Mesendoderm (in vitro differentiated cells): ENCODE results near the gene NRXN3.
"Not testable (repeated sequence)": the region's sequence is repeated elsewhere in the genome, so short reads cannot be mapped to it uniquely, and the experiment has no call there.

ENCODE experiments used
- DNase-seq: peaks from one replicate; pipeline ENCODE4 v3.0.0; 2013
- H2AK5ac ChIP-seq: 2 replicates; pipeline ENCODE4 v1.6.1; 2013; ENCODE audit warnings: low read length, inconsistent platforms
- H2BK120ac ChIP-seq: 2 replicates; pipeline ENCODE4 v1.6.1; 2013; ENCODE audit warnings: low read depth, mild to moderate bottlenecking, low read length, moderate library complexity, mixed read lengths
- H2BK15ac ChIP-seq: replicated peaks from 2 replicates; pipeline ENCODE4 v1.6.1; 2013; ENCODE audit warnings: low read depth, mild to moderate bottlenecking, moderate library complexity
- H2BK5ac ChIP-seq: 2 replicates; pipeline ENCODE4 v1.6.1; 2013; ENCODE audit warnings: low read length, inconsistent platforms
- H3K18ac ChIP-seq: 2 replicates; pipeline ENCODE4 v1.6.1; 2013; ENCODE audit warnings: mild to moderate bottlenecking, low read length, mixed read lengths
- H3K23ac ChIP-seq: one replicate; pipeline ENCODE4 v1.6.1; 2013; ENCODE audit warnings: low read length
- H3K27ac ChIP-seq: 2 replicates; pipeline ENCODE4 v1.5.1; 2013; ENCODE audit warnings: low read depth, mild to moderate bottlenecking, inconsistent platforms, low read length, moderate library complexity
- H3K27me3 ChIP-seq: 2 replicates; pipeline ENCODE4 v1.6.1; 2013; ENCODE audit warnings: low read length, control low read depth, mild to moderate bottlenecking, inconsistent platforms; ENCODE audit not compliant: insufficient read depth, poor library complexity
- H3K36me3 ChIP-seq: 2 replicates; pipeline ENCODE4 v1.6.1; 2013; ENCODE audit warnings: low read length, inconsistent platforms; ENCODE audit not compliant: control insufficient read depth, insufficient read depth
- H3K4ac ChIP-seq: one replicate; pipeline ENCODE4 v1.6.1; 2013; ENCODE audit warnings: low read depth, mild to moderate bottlenecking, low read length, moderate library complexity
- H3K4me1 ChIP-seq: 2 replicates; pipeline ENCODE4 v1.6.1; 2013; ENCODE audit warnings: low read depth, low read length, inconsistent platforms; ENCODE audit not compliant: control insufficient read depth
- H3K4me2 ChIP-seq: 2 replicates; pipeline ENCODE4 v1.6.1; 2013; ENCODE audit warnings: low read length
- H3K4me3 ChIP-seq: 2 replicates; pipeline ENCODE4 v1.5.1; 2013; ENCODE audit warnings: mild to moderate bottlenecking, low read length
- H3K56ac ChIP-seq: one replicate; pipeline ENCODE4 v1.6.1; 2013; ENCODE audit warnings: low read length
- H3K79me1 ChIP-seq: 2 replicates; pipeline ENCODE4 v1.6.1; 2013; ENCODE audit warnings: low read length, inconsistent platforms
- H3K79me2 ChIP-seq: 2 replicates; pipeline ENCODE4 v1.6.1; 2013; ENCODE audit warnings: mild to moderate bottlenecking, low read length; ENCODE audit not compliant: control insufficient read depth, insufficient read depth
- H3K9ac ChIP-seq: 2 replicates; pipeline ENCODE4 v1.6.1; 2013; ENCODE audit warnings: low read length, inconsistent platforms
- H4K5ac ChIP-seq: one replicate; pipeline ENCODE4 v1.6.1; 2013; ENCODE audit warnings: low read length
- H4K8ac ChIP-seq: one replicate; pipeline ENCODE4 v1.6.1; 2013; ENCODE audit warnings: low read depth, mild to moderate bottlenecking, control low read depth, low read length, moderate library complexity
- WGBS: extraction: QIAGEN DNeasy Blood & Tissue Kit; methylation state at CpG from one replicate; pipeline ENCODE4 v1.1.7; 2013; ENCODE audit warnings: low lambda C conversion rate, missing lambda C conversion rate; ENCODE audit not compliant: insufficient coverage; ENCODE audit errors: extremely low coverage; 5-methylcytosine and 5-hydroxymethylcytosine counted together

The NRXN3 gene

DNA sequence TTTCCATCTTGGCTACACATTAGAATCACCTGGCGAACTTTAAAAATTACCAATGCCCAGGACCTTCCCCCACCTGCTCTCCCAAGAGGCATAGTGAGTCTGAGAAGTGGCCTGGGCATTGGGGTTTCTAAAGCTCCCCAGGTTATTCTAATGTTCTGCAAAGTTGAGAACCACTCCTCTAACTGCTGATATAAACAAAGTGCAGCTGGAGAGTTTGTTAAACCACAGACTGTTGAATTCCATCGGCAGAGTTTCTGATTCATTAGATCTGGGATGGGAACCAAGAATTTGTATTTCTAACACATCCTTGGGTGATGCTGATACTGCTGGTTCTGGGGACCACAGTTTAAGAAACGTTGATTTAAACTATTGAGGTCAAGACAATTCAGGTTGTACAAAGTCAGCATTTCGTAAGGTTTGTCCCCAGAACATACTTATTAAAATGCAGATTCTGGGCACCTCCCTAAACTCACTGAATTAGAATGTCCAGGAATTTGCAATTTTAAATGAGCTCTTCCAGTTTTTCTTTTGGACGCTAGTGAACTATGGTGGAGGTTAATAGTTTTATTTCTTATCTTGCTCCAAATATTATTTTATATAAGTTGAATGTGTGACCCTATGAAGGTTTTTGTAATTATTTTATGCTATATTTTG, 309.1 kb downstream of the NRXN3 start:
- DNase-seq: no peak
- Histone ChIP-seq H3K79me1 (no peaks in the 10 kb centered on the region), H2BK120ac (no peak overlapping the region), H3K4me1 (no peaks in the 10 kb centered on the region), H2BK5ac (no peak overlapping the region), H3K4ac (no peak overlapping the region), H3K36me3 (no peaks in the 10 kb centered on the region), H3K4me3 (no peak overlapping the region), H3K27me3 (no peaks in the 10 kb centered on the region), H4K5ac (no peak overlapping the region), H3K9ac (no peak overlapping the region), H4K8ac (no peak overlapping the region), H3K4me2 (no peak overlapping the region), H3K18ac (no peak overlapping the region), H2AK5ac (no peak overlapping the region), H3K56ac (no peak overlapping the region), H3K27ac (no peak overlapping the region), H3K23ac (no peak overlapping the region), H2BK15ac (no peak overlapping the region), H3K79me2 (no peaks in the 10 kb centered on the region)
- WGBS: no CpG with 5 or more reads among the region's 5 CpGs

DNA sequence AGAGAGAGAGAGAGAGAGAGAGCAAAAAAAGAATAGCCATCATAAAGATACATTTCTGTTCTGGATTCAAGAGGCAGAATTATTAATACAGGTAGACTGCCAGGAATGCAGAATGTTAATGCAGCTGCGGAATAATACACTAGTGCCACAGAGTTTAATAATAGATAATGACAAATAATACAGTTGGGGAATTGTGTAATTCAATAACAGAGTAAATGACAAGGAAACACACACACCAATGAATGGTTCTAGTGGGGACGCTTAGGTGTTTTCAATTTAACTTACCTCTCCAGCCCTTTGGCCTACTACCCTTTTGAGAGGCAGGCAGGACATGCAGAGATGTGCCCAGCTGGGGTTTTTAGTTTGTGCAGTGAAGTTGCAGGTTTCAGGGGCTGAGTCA, 313.9 kb downstream of the NRXN3 start:
- Histone ChIP-seq H3K4me1 (peaks cover 6% of the 10 kb centered on the region), H4K8ac (no peak overlapping the region), H3K4ac (no peak overlapping the region), H2AK5ac (no peak overlapping the region), H3K18ac (no peak overlapping the region), H3K27ac (no peak overlapping the region), H4K5ac (no peak overlapping the region), H3K9ac (no peak overlapping the region), H3K4me3 (no peak overlapping the region), H3K23ac (no peak overlapping the region), H3K79me1 (no peaks in the 10 kb centered on the region), H3K56ac (no peak overlapping the region), H3K79me2 (no peaks in the 10 kb centered on the region), H3K4me2 (no peak overlapping the region), H2BK120ac (no peak overlapping the region), H3K36me3 (no peaks in the 10 kb centered on the region), H2BK15ac (no peak overlapping the region), H2BK5ac (no peak overlapping the region), H3K27me3 (no peaks in the 10 kb centered on the region)
- no peak for DNase-seq
- WGBS: no CpG with 5 or more reads among the region's 2 CpGs

DNA sequence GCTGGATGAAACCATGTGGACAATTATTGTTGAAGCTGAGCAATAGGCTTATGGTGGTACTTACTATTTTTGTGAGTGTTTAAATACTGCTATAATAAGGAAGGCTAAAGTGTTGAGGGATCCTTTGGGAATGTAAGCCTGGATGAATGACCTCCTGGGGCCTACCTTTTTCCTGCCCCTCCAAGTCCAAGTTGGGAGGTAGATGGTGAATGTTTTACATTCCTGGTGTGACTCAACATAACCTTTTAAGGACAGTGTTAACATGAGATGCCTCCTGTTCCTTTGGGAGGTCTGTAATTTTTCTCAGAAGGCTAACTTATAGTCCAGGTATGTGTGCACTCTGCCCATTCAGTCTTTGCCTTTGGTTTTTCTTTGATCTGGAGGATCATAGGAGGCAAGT, 315.9 kb downstream of the NRXN3 start:
- Histone ChIP-seq H3K27ac (no peak overlapping the region), H2BK5ac (no peak overlapping the region), H3K4me1 (peaks cover 6% of the 10 kb centered on the region), H3K23ac (no peak overlapping the region), H2BK120ac (no peak overlapping the region), H3K18ac (no peak overlapping the region), H3K4me3 (no peak overlapping the region), H3K27me3 (no peaks in the 10 kb centered on the region), H3K9ac (no peak overlapping the region), H3K79me2 (no peaks in the 10 kb centered on the region), H4K8ac (no peak overlapping the region), H2BK15ac (no peak overlapping the region), H2AK5ac (no peak overlapping the region), H3K4me2 (no peak overlapping the region), H4K5ac (no peak overlapping the region), H3K79me1 (no peaks in the 10 kb centered on the region), H3K56ac (no peak overlapping the region), H3K36me3 (no peaks in the 10 kb centered on the region), H3K4ac (no peak overlapping the region)
- DNase-seq: peak; percentile 88

DNA sequence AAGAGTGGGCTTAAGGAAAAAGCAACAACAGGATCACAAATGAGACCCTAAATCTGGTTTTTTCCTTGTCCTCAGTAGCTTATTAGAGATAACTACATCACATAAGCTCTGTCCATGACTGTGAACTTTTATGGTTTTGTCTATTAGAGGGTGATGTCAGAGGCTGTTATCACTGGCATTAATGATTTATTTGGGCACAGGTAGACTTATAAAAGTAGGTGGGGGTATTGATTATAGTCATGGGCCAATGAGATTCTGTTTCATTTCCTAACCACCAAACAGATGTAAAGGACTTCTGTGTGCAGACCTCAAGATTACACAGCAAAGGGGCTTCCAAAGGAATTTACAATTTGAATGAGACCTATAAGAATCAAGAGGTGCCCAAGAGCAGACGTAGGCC, 316.4 kb downstream of the NRXN3 start:
- H3K4ac ChIP-seq: no peak overlapping the region
- H2BK15ac ChIP-seq: no peak overlapping the region
- H3K79me1 ChIP-seq: no peaks in the 10 kb centered on the region
- no peaks in the 10 kb centered on the region for H3K27me3 ChIP-seq
- no peak overlapping the region for H2AK5ac ChIP-seq
- no peak overlapping the region for H3K23ac ChIP-seq
- no peaks in the 10 kb centered on the region for H3K79me2 ChIP-seq
- H2BK5ac ChIP-seq: no peak overlapping the region
- H3K56ac ChIP-seq: no peak overlapping the region
- H3K18ac ChIP-seq: no peak overlapping the region
- no peak overlapping the region for H3K9ac ChIP-seq
- H4K8ac ChIP-seq: no peak overlapping the region
- DNase-seq: no peak
- H4K5ac ChIP-seq: no peak overlapping the region
- no peaks in the 10 kb centered on the region for H3K36me3 ChIP-seq
- H3K27ac ChIP-seq: no peak overlapping the region
- H3K4me2 ChIP-seq: no peak overlapping the region
- no CpG with 5 or more reads among the region's 1 CpG for WGBS
- no peak overlapping the region for H3K4me3 ChIP-seq
- peaks cover 6% of the 10 kb centered on the region for H3K4me1 ChIP-seq
- no peak overlapping the region for H2BK120ac ChIP-seq

DNA sequence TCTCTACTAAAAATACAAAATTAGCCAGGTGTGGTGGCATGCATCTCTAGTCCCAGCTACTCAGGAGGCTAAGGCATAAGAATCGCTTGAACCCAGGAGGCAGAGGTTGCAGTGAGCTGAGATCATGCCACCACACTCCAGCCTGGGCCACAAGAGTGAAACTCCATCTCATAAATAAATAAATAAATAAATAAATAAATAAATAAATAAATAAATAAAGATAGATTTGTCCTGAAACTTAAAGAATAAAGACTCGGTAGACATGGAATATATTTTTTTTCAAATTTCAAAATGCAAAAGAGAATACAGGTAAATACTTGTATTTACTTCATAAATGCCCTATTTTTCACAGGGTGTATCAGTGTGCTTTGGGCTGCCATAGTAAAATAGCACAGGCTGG, 317.4 kb downstream of the NRXN3 start:
- H2BK15ac ChIP-seq, H3K36me3 ChIP-seq, H3K18ac ChIP-seq, H3K23ac ChIP-seq, H3K9ac ChIP-seq, H3K56ac ChIP-seq, H3K4ac ChIP-seq, H2AK5ac ChIP-seq, H3K79me1 ChIP-seq, H4K8ac ChIP-seq, H3K79me2 ChIP-seq, DNase-seq, H3K27me3 ChIP-seq, H3K4me3 ChIP-seq, H3K4me2 ChIP-seq, H2BK5ac ChIP-seq, H4K5ac ChIP-seq, H3K27ac ChIP-seq, H2BK120ac ChIP-seq, H3K4me1 ChIP-seq: not testable (repeated sequence)
- WGBS: no CpG with 5 or more reads among the region's 2 CpGs

DNA sequence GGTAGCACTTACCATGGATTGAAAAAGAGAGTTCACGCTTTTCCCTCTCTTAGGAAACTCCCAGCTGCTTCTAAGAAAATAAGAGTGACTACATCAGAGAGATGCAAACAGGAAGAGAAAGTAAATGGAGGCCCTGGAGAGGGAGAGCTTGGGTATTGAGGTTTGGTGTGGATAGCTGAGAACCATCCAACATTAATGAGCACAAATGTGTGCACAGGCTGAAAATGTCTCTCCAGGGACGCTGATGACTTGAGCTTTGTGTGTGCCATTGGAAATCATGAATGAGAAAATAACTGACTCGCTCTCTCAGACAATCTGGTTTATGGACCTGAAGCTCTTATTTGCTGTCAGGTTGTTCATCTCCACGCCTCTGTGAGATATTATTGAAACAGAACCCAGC, 318.8 kb downstream of the NRXN3 start:
- Histone ChIP-seq H2BK120ac (no peak overlapping the region), H3K23ac (no peak overlapping the region), H3K4me3 (no peak overlapping the region), H4K5ac (no peak overlapping the region), H3K27me3 (no peaks in the 10 kb centered on the region), H3K79me1 (no peaks in the 10 kb centered on the region), H3K27ac (no peak overlapping the region), H3K4me1 (peaks cover 6% of the 10 kb centered on the region), H3K4ac (no peak overlapping the region), H2BK15ac (no peak overlapping the region), H3K18ac (no peak overlapping the region), H3K56ac (no peak overlapping the region), H3K4me2 (no peak overlapping the region), H3K79me2 (no peaks in the 10 kb centered on the region), H3K36me3 (no peaks in the 10 kb centered on the region), H3K9ac (no peak overlapping the region), H2AK5ac (no peak overlapping the region), H2BK5ac (no peak overlapping the region), H4K8ac (no peak overlapping the region)
- no CpG with 5 or more reads among the region's 4 CpGs for WGBS
- no peak for DNase-seq
